ENCODE results near the gene MICALL1. TPM values are rescaled to one million over a fixed set of nuclear protein-coding genes. Genes with fewer than 3 reads are reported as not detected.
A peak's percentile ranks its signal among the peaks of the same experiment; 100 is the strongest.

MICALL1 gene
- total and polyA plus RNA-seq, 2 of the 4 experiments (the other 2 are of a cell fraction): 12.4 to 22.3 TPM

DNA sequence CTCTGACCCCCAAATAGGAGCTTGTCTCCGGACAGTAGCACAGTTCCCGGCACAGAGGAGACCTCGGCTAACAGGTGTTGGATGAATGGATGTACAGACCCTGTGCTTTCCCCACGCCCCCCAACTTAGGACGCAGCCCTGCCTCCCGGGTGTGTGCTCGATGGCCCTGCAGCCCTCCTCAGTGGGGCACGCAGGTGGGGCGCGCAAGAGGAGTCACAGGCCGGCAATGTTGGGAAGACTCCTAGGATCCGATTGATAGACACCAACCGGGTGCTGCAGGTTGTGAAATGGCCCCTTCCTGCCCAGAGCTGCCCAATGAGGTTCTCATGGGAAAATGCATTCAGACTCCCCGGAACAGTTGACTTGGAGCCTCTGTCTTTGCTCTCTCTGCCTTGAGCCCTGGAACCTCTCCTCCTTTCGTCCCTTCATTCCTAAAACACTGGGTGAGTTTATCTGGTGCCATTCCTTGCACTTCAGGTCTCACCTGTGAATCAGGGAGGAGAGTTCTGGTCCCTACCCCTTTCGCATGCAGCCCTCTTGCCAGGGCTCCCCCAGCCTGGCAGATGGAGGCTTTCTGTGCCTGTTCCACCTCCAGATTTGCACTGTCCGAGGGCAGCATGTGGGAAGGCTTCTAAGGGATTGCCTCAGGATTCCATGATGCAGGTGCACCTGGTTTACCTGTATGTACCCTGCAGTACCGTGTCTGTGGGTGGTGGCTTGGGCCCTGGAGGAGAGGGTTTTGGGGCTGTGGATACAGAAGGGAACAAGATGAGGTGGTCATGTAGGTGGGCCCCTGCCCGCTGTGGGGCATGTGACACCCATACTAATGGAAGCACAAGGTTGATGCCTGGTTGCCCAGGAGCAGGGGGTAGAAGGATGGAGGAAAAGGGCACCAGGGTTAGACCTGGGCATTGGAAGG lies 1.2 kb downstream of the MICALL1 start:
- H3K27ac ChIP-seq (ENCODE audit: insufficient read depth, low read length): peak overlapping the region; percentile 50
- H2BK15ac ChIP-seq (ENCODE audit: low read depth, low read length): peak overlapping the region; percentile 56; the same call in 1 of the 3 replicates
- H3K9me3 ChIP-seq (ENCODE audit: control insufficient read depth, insufficient read depth, low read length): no peaks in the 10 kb centered on the region
- intact Hi-C loops (cut with micrococcal nuclease): no loop called here
- peak overlapping the region; percentile 85 for H3K4me2 ChIP-seq (ENCODE audit: low read depth, low read length)
- H3K79me1 ChIP-seq (ENCODE audit: low read depth in 1 of 2, low read length in 2 of 2): peaks cover 23 to 53% of the 10 kb centered on the region in 2 experiments
- ChIA-PET CTCF (interaction anchor here (0.7 kb wide), 1 partner anchor 24 kb away, joined by 6 read pairs; no protein-coding TSS in a partner anchor), POLR2A (ENCODE audit: unreplicated experiment) (interaction anchor here (0.6 kb wide), 1 partner anchor 47 kb away, joined by 14 read pairs; no protein-coding TSS in a partner anchor)
- peak overlapping the region; percentile 82 for H3K4ac ChIP-seq (ENCODE audit: low read depth, low read length)
- in situ Hi-C loops (cut with MboI; ENCODE audit: low sequenced_read_pairs): no loop called here
- no peaks in the 10 kb centered on the region for H3K27me3 ChIP-seq (ENCODE audit: control insufficient read depth, insufficient read depth, low read length)
- peak overlapping the region; percentile 97 for H3K4me3 ChIP-seq (ENCODE audit: insufficient read depth, low read depth, low read length)
- H2AK9ac ChIP-seq (replicated peaks; ENCODE audit: low read depth, low read length, poor library complexity): peak overlapping the region; percentile 97
- TF ChIP-seq CHD1 (IDR thresholded peaks at IDR 0.05; ENCODE audit: low read depth, low read length) (no peak), POLR2A (IDR thresholded peaks at IDR 0.05; ENCODE audit: low read depth, low read length) (peak; percentile 3; the same call in 1 of the 2 replicates), CEBPB (IDR thresholded peaks at IDR 0.05; ENCODE audit: low read depth, low read length) (peak; percentile 66)
- H4K8ac ChIP-seq (ENCODE audit: low read depth in 2 of 2, low read length in 2 of 2): peak overlapping the region in 1 of 2 experiments; percentile 54; a peak in 2 of 4 replicates
- peak; percentile 15 for DNase-seq
- H4K91ac ChIP-seq (ENCODE audit: insufficient read depth, low read depth, low read length): peak overlapping the region; percentile 69; the same call in 1 of the 2 replicates
- H3K9me1 ChIP-seq (ENCODE audit: insufficient read depth, low read length): peaks cover 30% of the 10 kb centered on the region
- H2BK120ac ChIP-seq (ENCODE audit: low read depth, low read length): no peak overlapping the region
- peaks cover 43% of the 10 kb centered on the region for H4K20me1 ChIP-seq (ENCODE audit: insufficient read depth, low read length)
- peaks cover 5% of the 10 kb centered on the region; the same call in 1 of the 2 replicates for H3K36me3 ChIP-seq (ENCODE audit: control insufficient read depth, insufficient read depth, low read length)
- H3K18ac ChIP-seq (ENCODE audit: low read depth, low read length): no peak overlapping the region
- H3K4me1 ChIP-seq (ENCODE audit: control insufficient read depth, insufficient read depth, low read length): peaks cover 24% of the 10 kb centered on the region
- dilution Hi-C loops (cut with HindIII; ENCODE audit: low sequenced_read_pairs, unreplicated experiment): no loop called here
- peak overlapping the region; percentile 86 for H2AK5ac ChIP-seq (ENCODE audit: low read depth, low read length)
- H2BK20ac ChIP-seq (ENCODE audit: low read depth, low read length): no peak overlapping the region
- no peak overlapping the region; the same call in 1 of the 2 replicates for H4K5ac ChIP-seq (ENCODE audit: low read depth, low read length)
- H3K23ac ChIP-seq (ENCODE audit: low read depth, low read length): peak overlapping the region; percentile 39
- BruUV-seq (replicated peaks): TSS peak; percentile 38
- H3K14ac ChIP-seq (replicated peaks; ENCODE audit: low read depth, low read length): peak overlapping the region; percentile 86; the same call in 1 of the 2 replicates
- 44% methylated on average over 11 of the region's 19 CpGs; no CpG with 5 or more reads in 1 of the 2 experiments for WGBS, 2 experiments (ENCODE audit: extremely low coverage in 2 of 2, insufficient read length in 1 of 2)
- H3K9ac ChIP-seq (ENCODE audit: low read depth, low read length): peak overlapping the region; percentile 51
- peak overlapping the region; percentile 94 for H2BK5ac ChIP-seq (ENCODE audit: low read depth, low read length, poor library complexity, severe bottlenecking)
- 0 out of 2 replicates have a peak overlapping the region, but pooled peaks have one; percentile 9 for H3K56ac ChIP-seq (ENCODE audit: extremely low read depth, insufficient read depth, low read length)
- peak overlapping the region; percentile 95 for H2AFZ ChIP-seq (replicated peaks; ENCODE audit: low read length, poor library complexity)
- ATAC-seq (ENCODE audit: low read depth): no peak
